ENCODE measurements around the gene KLHL17.

The KLHL17 gene

GRCh38 chr1:960363-961131 lies at the start of gene KLHL17:
TSS of gene KLHL17 (plus strand) at chr1:960584. CDS start at chr1:960694, 110 bp downstream.
- in situ Hi-C loops (cut with MboI; ENCODE audit: low sequenced_read_pairs) = no loop called here

- in situ Hi-C loops (cut with MboI; ENCODE audit: low sequenced_read_pairs) = no loop called here
These were observed 49.3 kb upstream of the KLHL17 start for GRCh38 chr1:910881-911721.

DNA sequence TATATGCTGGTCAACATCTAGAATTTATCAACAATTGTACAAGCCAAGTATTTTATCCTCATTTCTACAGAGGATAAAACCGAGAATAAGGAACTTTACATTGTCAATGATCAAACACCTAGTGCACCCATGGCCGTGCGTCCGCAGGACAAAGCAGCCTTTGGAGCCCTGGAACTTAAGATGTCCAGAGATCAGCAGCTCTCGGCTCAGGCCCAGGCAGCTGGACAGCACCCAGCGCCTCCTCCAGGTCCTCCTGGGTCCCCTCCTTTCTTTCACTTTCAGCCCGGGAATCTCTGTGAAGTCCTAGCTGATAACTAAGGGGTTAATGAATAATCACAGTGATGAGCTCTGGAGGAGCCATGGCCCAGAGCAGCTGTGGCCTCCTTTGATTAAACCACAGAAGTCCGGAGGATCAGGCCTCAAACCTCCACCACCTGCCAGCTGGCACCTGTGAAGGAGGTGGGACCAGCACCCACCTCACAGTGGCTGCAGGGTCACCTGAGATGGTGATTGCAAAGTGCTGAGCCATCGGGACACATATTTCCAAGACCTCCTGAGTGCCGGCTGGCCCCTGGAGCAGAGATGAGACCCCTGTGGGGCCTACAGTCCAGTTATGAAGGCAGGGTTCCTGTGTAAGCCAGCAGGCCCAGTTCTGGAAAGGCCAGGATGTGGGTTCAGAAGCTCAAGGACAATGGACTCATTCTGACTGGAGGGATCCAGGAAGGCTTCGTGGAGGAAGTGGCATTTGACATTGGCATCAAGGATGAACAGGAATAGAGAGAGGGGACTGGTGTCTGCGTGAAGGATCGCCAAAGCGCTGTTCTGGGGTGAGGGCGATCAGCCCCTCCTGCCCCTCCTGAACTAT lies 48.3 kb upstream of the KLHL17 start:
- in situ Hi-C loops (cut with MboI; ENCODE audit: low sequenced_read_pairs) = no loop called here

- in situ Hi-C loops (cut with MboI; ENCODE audit: low sequenced_read_pairs) = no loop called here
These were observed 47.6 kb upstream of the KLHL17 start for GRCh38 chr1:912740-913301.

DNA sequence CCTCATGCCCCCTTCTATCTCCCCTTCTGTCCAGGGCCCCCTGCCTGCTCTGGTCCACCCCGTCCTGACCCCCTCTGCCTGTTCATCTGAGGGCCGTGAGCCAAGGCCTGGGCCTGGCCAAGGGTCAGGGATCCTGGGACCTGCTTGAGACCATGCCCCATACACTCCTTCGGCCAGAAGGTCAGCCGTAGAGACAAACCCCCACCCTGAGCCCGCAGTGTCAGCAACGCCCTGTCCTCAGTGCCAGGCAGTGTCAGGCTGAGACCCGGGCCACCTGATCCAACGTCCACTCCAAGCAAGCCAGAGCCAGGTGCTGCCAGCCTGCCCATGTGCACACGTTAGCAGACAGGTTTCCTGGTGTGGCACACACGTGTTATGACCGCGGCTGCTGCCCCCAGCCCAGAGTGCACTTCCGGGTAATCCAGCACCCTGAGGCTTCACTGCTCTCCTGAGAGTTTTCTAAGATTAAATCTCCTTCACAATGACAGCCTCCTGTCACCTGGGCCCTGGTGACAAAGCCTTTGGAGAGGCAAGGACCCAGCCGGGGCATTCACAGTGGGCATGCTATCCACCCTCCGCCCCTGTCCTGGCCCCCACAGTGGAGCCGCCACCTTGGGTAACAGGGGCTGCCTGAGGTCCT lies 46.8 kb upstream of the KLHL17 start:
- in situ Hi-C loops (cut with MboI; ENCODE audit: low sequenced_read_pairs) = no loop called here

- in situ Hi-C loops (cut with MboI; ENCODE audit: low sequenced_read_pairs) = no loop called here
These were observed 46.1 kb upstream of the KLHL17 start for GRCh38 chr1:914131-914890.

DNA sequence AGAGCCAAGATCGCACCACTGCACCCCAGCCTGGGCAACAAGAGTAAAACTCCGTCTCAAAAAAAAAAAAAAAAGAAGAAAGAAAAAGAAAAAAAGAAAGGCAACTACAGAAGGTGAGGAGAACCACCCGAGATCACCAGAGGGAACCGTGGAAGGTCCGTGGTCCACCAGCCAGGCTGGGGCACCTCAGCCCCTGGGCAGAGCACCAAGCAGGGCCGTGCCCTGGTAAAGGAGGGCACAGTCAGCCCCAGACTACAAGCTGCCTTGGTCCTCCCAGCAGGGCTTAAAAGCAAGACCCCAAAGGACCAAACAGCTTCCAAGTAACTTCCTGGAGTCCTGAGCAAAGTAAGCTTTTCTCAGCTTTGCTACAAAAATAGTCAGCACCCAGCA lies 45.5 kb upstream of the KLHL17 start:
- in situ Hi-C loops (cut with MboI; ENCODE audit: low sequenced_read_pairs) = no loop called here

DNA sequence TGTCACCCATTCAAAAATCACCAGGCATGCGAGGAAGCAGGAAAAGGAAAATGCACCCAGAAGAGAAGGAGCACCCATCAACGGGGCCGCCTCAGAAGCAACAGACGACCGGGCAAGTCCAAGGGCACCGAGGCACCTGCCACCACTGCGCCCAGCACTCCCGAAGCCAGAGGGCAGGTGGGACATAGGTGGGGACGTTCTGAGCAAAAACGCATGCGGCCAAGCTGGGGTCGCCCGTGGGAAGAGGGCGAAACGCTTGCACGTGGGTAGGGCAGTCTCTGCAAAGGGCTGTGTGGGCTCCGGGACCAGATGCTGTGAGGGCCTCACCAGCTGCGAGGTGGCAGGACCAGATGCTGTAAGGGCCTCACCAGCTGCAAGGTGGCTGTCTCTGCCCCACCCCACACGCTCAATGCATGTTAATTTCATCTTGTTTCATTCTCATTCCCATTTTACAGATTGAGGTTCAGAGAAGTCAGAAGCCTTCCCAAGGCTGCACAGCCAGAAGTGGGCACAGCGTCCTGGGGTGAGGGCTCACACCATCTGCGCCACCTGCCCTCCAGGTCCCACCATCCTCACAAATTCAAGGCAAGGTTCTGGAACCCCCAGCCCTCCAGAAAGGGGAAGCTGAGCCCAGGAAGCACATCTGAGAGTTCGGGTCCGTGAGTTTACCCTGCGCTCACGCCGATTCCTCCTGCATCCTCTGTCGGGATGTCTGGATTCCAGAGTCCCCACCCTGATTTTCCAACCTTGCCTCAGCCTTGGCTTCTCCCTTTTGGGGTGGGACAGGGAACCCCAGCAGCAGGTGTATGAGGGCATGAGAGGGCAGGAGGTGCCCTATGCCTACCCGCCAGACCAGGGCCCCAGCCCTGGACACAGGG lies 44.9 kb upstream of the KLHL17 start:
- in situ Hi-C loops (cut with MboI; ENCODE audit: low sequenced_read_pairs) = no loop called here

DNA sequence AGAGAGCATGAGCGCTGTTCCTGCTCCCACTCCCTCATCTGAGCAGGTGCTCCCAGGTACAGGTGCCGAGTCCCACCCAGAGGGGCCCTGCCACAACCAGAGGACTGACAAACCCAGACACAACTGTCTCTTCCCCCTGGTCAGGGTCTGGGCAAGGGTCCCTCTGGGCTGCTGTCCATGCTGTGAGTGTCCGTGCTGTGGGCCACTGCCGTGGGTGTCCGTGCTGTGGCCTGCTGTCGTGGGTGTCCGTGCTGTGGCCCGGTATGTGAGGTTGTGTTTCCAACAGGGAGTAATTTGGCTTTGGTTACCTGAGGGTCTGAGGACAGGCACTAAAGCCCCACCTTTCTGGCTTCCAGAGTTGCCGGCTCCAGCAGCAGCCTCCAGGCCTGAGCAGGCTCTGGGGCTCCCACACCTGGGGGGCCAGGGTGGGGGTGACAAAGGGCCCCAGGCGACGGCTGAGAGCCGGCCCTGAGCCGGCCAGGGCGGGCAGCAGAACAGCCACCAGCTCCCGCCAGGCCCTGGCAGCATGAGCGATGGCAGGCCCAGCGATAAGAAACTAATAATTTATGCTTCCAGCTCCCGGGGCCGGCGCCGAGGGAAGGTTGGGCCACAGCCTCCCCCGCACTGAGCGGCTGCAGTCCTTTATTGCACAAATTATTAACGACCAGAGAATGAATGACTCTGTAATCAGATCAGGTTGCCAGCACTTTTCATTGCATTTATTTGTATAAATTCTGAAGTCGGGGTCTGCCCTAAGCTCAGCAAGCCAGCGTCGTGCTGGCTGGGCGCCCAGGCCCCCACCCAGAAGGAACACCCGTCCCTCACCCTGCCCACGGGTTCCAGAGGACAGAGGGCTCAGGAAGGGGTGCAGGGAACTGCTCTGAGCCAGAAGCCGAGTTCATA lies 44.0 kb upstream of the KLHL17 start:
- in situ Hi-C loops (cut with MboI; ENCODE audit: low sequenced_read_pairs) = no loop called here

DNA sequence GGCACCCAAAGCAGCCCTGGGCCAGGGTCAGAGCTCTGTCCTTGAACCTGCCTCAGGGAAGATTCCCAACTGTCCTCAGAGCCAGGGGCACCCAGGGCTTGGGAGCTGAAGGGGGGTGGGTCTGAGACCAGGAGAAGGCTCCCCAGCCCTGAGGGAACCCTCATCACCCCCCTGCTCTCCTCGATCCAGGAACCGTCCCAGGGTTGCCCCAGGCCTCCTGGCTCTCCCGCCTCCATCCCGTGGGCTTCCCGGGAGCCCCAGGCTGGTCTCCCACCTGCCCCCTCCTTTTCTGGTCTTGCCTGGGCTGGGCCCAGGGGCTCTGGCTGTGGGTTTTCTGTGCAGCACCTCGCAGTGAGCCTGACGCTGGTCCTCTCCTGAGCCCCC lies 43.3 kb upstream of the KLHL17 start:
- in situ Hi-C loops (cut with MboI; ENCODE audit: low sequenced_read_pairs) = no loop called here

DNA sequence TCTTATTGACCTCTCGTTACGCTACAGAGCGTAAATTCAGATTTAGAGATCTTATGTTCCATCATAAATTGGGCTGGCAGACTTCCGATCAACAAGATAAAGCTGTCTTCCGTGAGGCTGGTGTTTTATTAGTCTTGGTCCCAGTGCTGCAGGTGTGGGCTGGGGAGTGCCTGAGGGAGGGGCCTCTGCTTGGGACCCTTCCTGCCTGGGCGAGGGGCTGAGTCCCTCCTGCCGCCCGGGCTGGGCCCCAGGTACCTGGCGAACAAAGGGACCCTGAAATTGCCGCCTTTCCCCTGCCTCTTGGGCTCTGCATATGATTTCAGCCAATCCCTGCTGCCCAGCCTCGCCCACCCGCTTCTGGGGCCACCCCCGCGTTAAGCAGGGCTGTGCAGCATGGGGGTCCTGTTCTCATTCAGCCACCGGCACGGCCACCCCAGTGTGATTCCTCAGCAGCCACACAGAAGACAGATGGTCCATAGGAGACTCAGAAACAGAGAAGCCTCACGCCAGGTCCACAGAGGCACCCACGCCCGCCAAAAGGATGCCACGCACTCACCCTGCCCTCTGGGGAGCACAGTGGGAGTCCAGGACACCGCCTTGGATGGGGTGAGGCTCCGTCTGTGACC lies 42.8 kb upstream of the KLHL17 start:
- in situ Hi-C loops (cut with MboI; ENCODE audit: low sequenced_read_pairs) = no loop called here

- in situ Hi-C loops (cut with MboI; ENCODE audit: low sequenced_read_pairs) = no loop called here
These were observed 42.0 kb upstream of the KLHL17 start for GRCh38 chr1:918353-918752.

DNA sequence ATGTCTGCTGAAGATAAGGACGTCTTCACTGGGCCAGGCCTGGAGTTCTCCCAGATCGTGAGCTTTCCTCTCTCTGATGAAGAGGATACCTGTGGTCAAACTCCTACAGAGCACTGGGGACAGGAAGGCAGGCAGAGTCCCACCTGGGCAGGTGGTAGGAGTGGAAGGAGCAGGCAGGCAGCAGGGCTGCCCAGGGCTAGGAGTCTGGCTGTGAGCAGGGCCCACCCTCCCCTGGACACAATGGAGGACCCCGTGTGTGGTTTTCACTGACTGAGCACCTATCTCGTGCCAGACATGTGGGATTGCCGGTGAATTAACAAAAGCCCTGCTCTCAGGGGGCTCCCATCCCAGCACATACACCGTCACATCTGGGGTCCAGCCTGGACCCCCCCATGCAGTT lies 41.5 kb upstream of the KLHL17 start:
- in situ Hi-C loops (cut with MboI; ENCODE audit: low sequenced_read_pairs) = no loop called here

DNA sequence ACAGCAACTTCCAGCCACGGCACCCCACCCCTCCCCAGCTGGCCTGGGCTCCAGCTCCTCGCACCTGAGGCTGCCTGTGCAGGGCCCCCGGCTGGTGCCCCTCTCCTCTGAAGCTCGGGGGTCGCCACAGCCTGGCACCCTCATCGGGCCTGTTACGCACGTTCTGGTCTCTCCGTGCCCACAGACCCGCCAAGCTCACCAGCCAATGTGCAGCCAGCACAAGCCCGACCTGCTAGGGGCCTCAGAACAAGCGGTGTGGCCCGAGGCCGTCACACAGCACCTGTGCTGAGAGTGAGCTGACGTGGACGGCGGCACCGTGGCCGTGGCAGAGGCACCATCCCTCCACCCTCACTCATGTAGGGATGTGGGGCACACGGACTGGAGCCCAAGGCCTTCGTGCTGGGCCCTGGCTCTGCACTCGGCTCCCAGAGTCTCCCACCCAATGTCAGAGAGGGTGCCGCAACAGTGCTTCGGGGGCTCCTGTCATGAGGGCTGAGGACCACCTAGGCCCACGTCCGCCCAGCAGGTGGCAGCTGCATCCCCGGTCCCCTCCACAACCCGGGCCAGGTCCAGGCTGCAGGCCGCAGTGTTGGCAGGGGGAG lies 41.0 kb upstream of the KLHL17 start:
- in situ Hi-C loops (cut with MboI; ENCODE audit: low sequenced_read_pairs) = no loop called here

- in situ Hi-C loops (cut with MboI; ENCODE audit: low sequenced_read_pairs) = no loop called here
These were observed 40.4 kb upstream of the KLHL17 start for GRCh38 chr1:920010-920409.

- in situ Hi-C loops (cut with MboI; ENCODE audit: low sequenced_read_pairs) = no loop called here
These were observed 39.9 kb upstream of the KLHL17 start for GRCh38 chr1:920521-920920.
